GM12801 (cell line): Measurements from ENCODE around the gene GSC.

Experiments
- CTCF ChIP-seq: IDR thresholded peaks from one replicate; pipeline ENCODE4 v1.5.1; 2011; ENCODE audit warnings: control low read depth; ENCODE audit not compliant: insufficient read length; ENCODE audit errors: extremely low read depth

Gene GSC

GRCh38 chr14:94762431-94762830, 7.5 kb downstream of the GSC start:
- no peak for TF ChIP-seq CTCF

GRCh38 chr14:94761997-94762377, 7.9 kb downstream of the GSC start:
- TF ChIP-seq CTCF: no peak

- no peak for TF ChIP-seq CTCF
Measured at GRCh38 chr14:94761348-94761996, 8.4 kb downstream of the GSC start.

GRCh38 chr14:94756310-94756882, 13.5 kb downstream of the GSC start:
- no peak for TF ChIP-seq CTCF

- no peak for TF ChIP-seq CTCF
Measured at GRCh38 chr14:94754391-94754942, 15.4 kb downstream of the GSC start.

- TF ChIP-seq CTCF: no peak
Measured at GRCh38 chr14:94752591-94753436, 17.1 kb downstream of the GSC start.

- TF ChIP-seq CTCF: no peak
Measured at GRCh38 chr14:94751956-94752355, 18.0 kb downstream of the GSC start.
